OCI-LY7 (cell line): ENCODE results near the gene OLFML3. TPM values are rescaled to one million over a fixed set of nuclear protein-coding genes. Genes with fewer than 3 reads are reported as not detected.

ENCODE experiments used
- BruUV-seq: library from RNA; stranded (reverse); fragments of 400-500 nt; replicated peaks from 2 replicates; lab custom pipeline; 2021; lab: Mats Ljungman, UMichigan
- CTCF ChIA-PET: fragments of 300-600 bp; sonication (Branson Sonifier 250); formaldehyde crosslinking; loops from one replicate; lab custom pipeline; 2022; ENCODE audit warnings: antibody characterized with exemption; ENCODE audit not compliant: unreplicated experiment; lab: Charles Lee
- POLR2A ChIA-PET: fragments of 300-600 bp; sonication (Branson Sonifier 250); formaldehyde crosslinking; loops from one replicate; lab custom pipeline; 2022; ENCODE audit warnings: antibody characterized with exemption; lab: Charles Lee
- DNase-seq: peaks from one replicate; pipeline ENCODE4 v3.0.0-alpha.2; 2015; ENCODE audit warnings: low spot score
- H2AFZ ChIP-seq: fragments of 200-600 bp; sonication (generic), shearing (Covaris generic); 2 replicates; pipeline ENCODE4 v1.6.1; 2014; ENCODE audit warnings: mild to moderate bottlenecking, antibody characterized with exemption, low read length, moderate library complexity
- H3K27ac ChIP-seq: fragments of 200-600 bp; sonication (generic); 2 replicates; pipeline ENCODE4 v1.5.1; 2014; ENCODE audit warnings: mixed run types, low read depth, mild to moderate bottlenecking, moderate library complexity, low read length, inconsistent platforms; ENCODE audit not compliant: poor library complexity, severe bottlenecking
- H3K36me3 ChIP-seq: fragments of 200-600 bp; sonication (generic); 2 replicates; pipeline ENCODE4 v1.6.1; 2014; ENCODE audit warnings: mild to moderate bottlenecking, antibody characterized with exemption, low read length, moderate library complexity, mixed read lengths; ENCODE audit not compliant: insufficient read depth
- H3K4me1 ChIP-seq: fragments of 200-600 bp; sonication (generic); 2 replicates; pipeline ENCODE4 v1.5.1; 2014; ENCODE audit warnings: mild to moderate bottlenecking, low read length; ENCODE audit not compliant: insufficient read depth, poor library complexity, severe bottlenecking
- H3K4me2 ChIP-seq: fragments of 200-600 bp; sonication (generic); 2 replicates; pipeline ENCODE4 v1.6.1; 2014; ENCODE audit warnings: mild to moderate bottlenecking, low read length
- H3K4me3 ChIP-seq: fragments of 200-600 bp; sonication (generic); 2 replicates; pipeline ENCODE4 v1.5.1; 2014; ENCODE audit warnings: mild to moderate bottlenecking, low read depth, low read length; ENCODE audit not compliant: poor library complexity, severe bottlenecking
- H3K79me2 ChIP-seq: fragments of 200-600 bp; sonication (generic); 2 replicates; pipeline ENCODE4 v1.6.1; 2016; ENCODE audit warnings: low read depth, mild to moderate bottlenecking, low read length, moderate library complexity, mixed read lengths; ENCODE audit not compliant: insufficient read depth
- H3K9me2 ChIP-seq: fragments of 200-600 bp; sonication (generic); 2 replicates; pipeline ENCODE4 v1.6.1; 2016; ENCODE audit warnings: mild to moderate bottlenecking, low read length, mixed read lengths; ENCODE audit not compliant: insufficient read depth
- H3K9me3 ChIP-seq: fragments of 200-600 bp; sonication (generic); 2 replicates; pipeline ENCODE4 v1.6.1; 2014; ENCODE audit warnings: mild to moderate bottlenecking, mixed run types, low read length, mixed read lengths
- H4K20me1 ChIP-seq: fragments of 200-600 bp; sonication (generic); 2 replicates; pipeline ENCODE4 v1.6.1; 2014; ENCODE audit warnings: mild to moderate bottlenecking, antibody characterized with exemption, low read length, moderate library complexity, mixed read lengths; ENCODE audit not compliant: insufficient read depth
- EZH2phosphoT487 ChIP-seq: fragments of 200-600 bp; sonication (generic); IDR thresholded peaks from 2 replicates; pipeline ENCODE4 v1.6.1; 2018; ENCODE audit warnings: low read depth, borderline replicate concordance, mild to moderate bottlenecking, mixed run types, antibody characterized with exemption, low read length, moderate library complexity, mixed read lengths
- intact Hi-C: fragments of 100-400 bp; cut with micrococcal nuclease; formaldehyde crosslinking; loops from one replicate; pipeline ENCODE4 v1.10.0; 2022; ENCODE audit not compliant: unreplicated experiment
- total RNA-seq, 2 experiments: library from RNA; depleted of rRNA in 1 of 2; stranded (reverse); fragments of >200 nt in 1 of 2; shearing (Covaris generic) in 1 of 2; gene quantifications; 2 replicates each; pipeline ENCODE4 v1.2.3, GENCODE V29; 2014 to 2022
- TF ChIP-seq, protein P1 (sequence below): fragments of 200-600 bp; sonication (generic); conservative IDR thresholded peaks from 2 replicates; pipeline ENCODE4 v1.5.1; 2014; ENCODE audit warnings: mild to moderate bottlenecking, antibody characterized with exemption, low read length, moderate library complexity, mixed read lengths

The OLFML3 gene
- total RNA-seq, 2 experiments from 2014 or later, result 0.34 to 0.44 TPM

DNA sequence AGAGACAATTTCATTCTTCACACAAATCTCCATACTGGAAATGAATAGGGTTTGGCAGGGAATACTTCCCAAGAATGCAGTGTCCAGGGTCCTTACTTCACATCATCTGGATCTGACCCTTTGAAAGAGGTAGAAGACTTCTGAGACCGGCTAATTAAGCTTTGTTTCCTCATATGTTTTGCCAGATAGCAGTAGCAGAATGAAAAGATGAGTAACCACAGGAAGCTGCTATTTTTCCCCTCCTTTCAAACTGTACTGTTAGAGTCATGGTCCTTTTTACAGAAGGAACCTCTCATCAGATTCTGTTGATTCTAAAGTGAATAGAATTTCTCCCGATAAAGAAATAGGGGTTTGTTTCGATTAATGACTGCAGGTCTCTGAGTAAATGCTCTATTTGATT, 1.4 kb upstream of the OLFML3 start:
- H3K9me2 ChIP-seq, result no peaks in the 10 kb centered on the region
- ChIA-PET CTCF (interaction anchor here (1.6 kb wide), 1 partner anchor 305 kb away, joined by 6 read pairs; no protein-coding TSS in a partner anchor), POLR2A (interaction anchor here (1.1 to 1.5 kb wide), 4 partner anchors 10 to 305 kb away, joined by 3 to 5 read pairs (median 4); no protein-coding TSS in a partner anchor)
- H3K36me3 ChIP-seq, result peaks cover 29% of the 10 kb centered on the region
- peaks cover 17% of the 10 kb centered on the region for H3K4me1 ChIP-seq
- TF ChIP-seq EZH2phosphoT487, result no peak
- TF ChIP-seq, protein P1, sequence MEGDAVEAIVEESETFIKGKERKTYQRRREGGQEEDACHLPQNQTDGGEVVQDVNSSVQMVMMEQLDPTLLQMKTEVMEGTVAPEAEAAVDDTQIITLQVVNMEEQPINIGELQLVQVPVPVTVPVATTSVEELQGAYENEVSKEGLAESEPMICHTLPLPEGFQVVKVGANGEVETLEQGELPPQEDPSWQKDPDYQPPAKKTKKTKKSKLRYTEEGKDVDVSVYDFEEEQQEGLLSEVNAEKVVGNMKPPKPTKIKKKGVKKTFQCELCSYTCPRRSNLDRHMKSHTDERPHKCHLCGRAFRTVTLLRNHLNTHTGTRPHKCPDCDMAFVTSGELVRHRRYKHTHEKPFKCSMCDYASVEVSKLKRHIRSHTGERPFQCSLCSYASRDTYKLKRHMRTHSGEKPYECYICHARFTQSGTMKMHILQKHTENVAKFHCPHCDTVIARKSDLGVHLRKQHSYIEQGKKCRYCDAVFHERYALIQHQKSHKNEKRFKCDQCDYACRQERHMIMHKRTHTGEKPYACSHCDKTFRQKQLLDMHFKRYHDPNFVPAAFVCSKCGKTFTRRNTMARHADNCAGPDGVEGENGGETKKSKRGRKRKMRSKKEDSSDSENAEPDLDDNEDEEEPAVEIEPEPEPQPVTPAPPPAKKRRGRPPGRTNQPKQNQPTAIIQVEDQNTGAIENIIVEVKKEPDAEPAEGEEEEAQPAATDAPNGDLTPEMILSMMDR, result no peak
- BruUV-seq, result no TSS peak
- no peaks in the 10 kb centered on the region for H3K79me2 ChIP-seq
- no peaks in the 10 kb centered on the region for H3K9me3 ChIP-seq
- no peak overlapping the region for H3K27ac ChIP-seq
- no peak for DNase-seq
- H2AFZ ChIP-seq, result no peak overlapping the region
- H4K20me1 ChIP-seq, result no peaks in the 10 kb centered on the region
- no peak overlapping the region for H3K4me3 ChIP-seq
- no peak overlapping the region for H3K4me2 ChIP-seq
- intact Hi-C loops, result loop anchor here (1.0 to 5.0 kb wide), 3 partner anchors 49 to 579 kb away; partner anchors contain the start of gene HIPK1

DNA sequence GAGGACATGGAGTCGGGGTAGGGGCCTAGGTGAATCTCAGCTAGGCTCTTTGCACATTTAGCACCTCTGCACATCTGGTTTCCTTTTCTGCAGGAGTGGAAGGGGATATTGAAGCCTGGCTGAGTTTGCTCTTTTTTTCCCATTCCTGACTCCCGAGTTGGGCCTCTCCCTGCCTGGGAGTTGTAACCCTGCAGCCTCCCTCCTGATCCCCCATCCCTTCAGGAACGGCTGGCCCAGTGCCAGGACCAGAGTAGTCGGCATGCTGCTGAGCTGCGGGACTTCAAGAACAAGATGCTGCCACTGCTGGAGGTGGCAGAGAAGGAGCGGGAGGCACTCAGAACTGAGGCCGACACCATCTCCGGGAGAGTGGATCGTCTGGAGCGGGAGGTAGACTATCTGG, 836 bp downstream of the OLFML3 start:
- POLR2A ChIA-PET, result no interaction called here
- Histone ChIP-seq H2AFZ (no peak overlapping the region), H4K20me1 (no peaks in the 10 kb centered on the region), H3K79me2 (no peaks in the 10 kb centered on the region), H3K9me3 (no peaks in the 10 kb centered on the region), H3K27ac (no peak overlapping the region), H3K4me2 (no peak overlapping the region), H3K4me1 (peaks cover 17% of the 10 kb centered on the region), H3K4me3 (no peak overlapping the region), H3K36me3 (peaks cover 8% of the 10 kb centered on the region), H3K9me2 (no peaks in the 10 kb centered on the region)
- DNase-seq, result no peak
- CTCF ChIA-PET, result interaction anchor here (1.3 kb wide), 1 partner anchor 303 kb away, joined by 3 read pairs; no protein-coding TSS in a partner anchor
- TF ChIP-seq, protein P1, result no peak
- no peak for TF ChIP-seq EZH2phosphoT487
- intact Hi-C loops, result no loop called here
- no TSS peak for BruUV-seq
